Trophoblast cell (in vitro differentiated cells and primary cell): ENCODE results near the gene CXCR4. TPM values are rescaled to one million over a fixed set of nuclear protein-coding genes. Genes with fewer than 3 reads are reported as not detected.

Experiments
- DNase-seq, 2 donors: peaks; one replicate each; pipeline ENCODE4 v3.0.0-alpha.2; 2016
- H2AFZ ChIP-seq: 2 replicates; pipeline ENCODE4 v1.6.1; 2013; ENCODE audit warnings: low read length, moderate library complexity, mild to moderate bottlenecking; ENCODE audit not compliant: insufficient read depth, poor library complexity
- H2AK5ac ChIP-seq: 2 replicates; pipeline ENCODE4 v1.6.1; 2013; ENCODE audit warnings: mild to moderate bottlenecking, low read length
- H2BK120ac ChIP-seq: 2 replicates; pipeline ENCODE4 v1.6.1; 2013; ENCODE audit warnings: low read length, mild to moderate bottlenecking, moderate library complexity; ENCODE audit not compliant: insufficient read depth, poor library complexity
- H2BK12ac ChIP-seq: 2 replicates; pipeline ENCODE4 v1.6.1; 2013; ENCODE audit warnings: mild to moderate bottlenecking, low read length, moderate library complexity
- H2BK5ac ChIP-seq: 2 replicates; pipeline ENCODE4 v1.6.1; 2013; ENCODE audit warnings: low read length, low read depth, moderate library complexity, mild to moderate bottlenecking; ENCODE audit not compliant: poor library complexity
- H3K14ac ChIP-seq: 2 replicates; pipeline ENCODE4 v1.6.1; 2013; ENCODE audit warnings: mild to moderate bottlenecking, low read length
- H3K18ac ChIP-seq: 2 replicates; pipeline ENCODE4 v1.6.1; 2013; ENCODE audit warnings: mild to moderate bottlenecking, low read length
- H3K23ac ChIP-seq: 2 replicates; pipeline ENCODE4 v1.6.1; 2013; ENCODE audit warnings: low read length
- H3K27ac ChIP-seq: 2 replicates; pipeline ENCODE4 v1.5.1; 2013; ENCODE audit warnings: low read depth, mild to moderate bottlenecking, inconsistent platforms, low read length, moderate library complexity
- H3K27me3 ChIP-seq: 2 replicates; pipeline ENCODE4 v1.6.1; 2013; ENCODE audit warnings: inconsistent platforms, mild to moderate bottlenecking, low read length, moderate library complexity; ENCODE audit not compliant: insufficient read depth
- H3K36me3 ChIP-seq, 2 experiments: 1 replicate in 1 of 2; 2 replicates in 1 of 2; pipeline ENCODE4 v1.6.1; 2013; ENCODE audit warnings: low read length in 2 of 2, mild to moderate bottlenecking in 2 of 2, moderate library complexity in 1 of 2; ENCODE audit not compliant: insufficient read depth in 2 of 2, control insufficient read depth in 1 of 2
- H3K4ac ChIP-seq: 2 replicates; pipeline ENCODE4 v1.6.1; 2013; ENCODE audit warnings: low read depth, mild to moderate bottlenecking, low read length, moderate library complexity
- H3K4me1 ChIP-seq, 2 experiments: 1 replicate in 1 of 2; 2 replicates in 1 of 2; pipeline ENCODE4 v1.6.1; 2013; ENCODE audit warnings: low read length in 2 of 2, mild to moderate bottlenecking in 2 of 2, moderate library complexity in 1 of 2; ENCODE audit not compliant: insufficient read depth in 2 of 2, control insufficient read depth in 1 of 2
- H3K4me2 ChIP-seq: 2 replicates; pipeline ENCODE4 v1.6.1; 2013; ENCODE audit warnings: inconsistent platforms, mild to moderate bottlenecking, low read length, moderate library complexity
- H3K4me3 ChIP-seq: 2 replicates; pipeline ENCODE4 v1.5.1; 2013; ENCODE audit warnings: mild to moderate bottlenecking, low read depth, low read length, inconsistent platforms
- H3K79me1 ChIP-seq: one replicate; pipeline ENCODE4 v1.6.1; 2013; ENCODE audit warnings: low read length
- H3K79me2 ChIP-seq: 2 replicates; pipeline ENCODE4 v1.6.1; 2013; ENCODE audit warnings: low read length, mild to moderate bottlenecking; ENCODE audit not compliant: control insufficient read depth, insufficient read depth, poor library complexity
- H3K9ac ChIP-seq: 2 replicates; pipeline ENCODE4 v1.6.1; 2013; ENCODE audit warnings: mild to moderate bottlenecking, low read length
- H3K9me3 ChIP-seq: 2 replicates; pipeline ENCODE4 v1.6.1; 2013; ENCODE audit warnings: low read depth, mild to moderate bottlenecking, control low read depth, inconsistent platforms, low read length; ENCODE audit not compliant: insufficient read depth
- H4K12ac ChIP-seq: 2 replicates; pipeline ENCODE4 v1.6.1; 2013; ENCODE audit warnings: low read depth, mild to moderate bottlenecking, low read length, moderate library complexity
- H4K8ac ChIP-seq: 2 replicates; pipeline ENCODE4 v1.6.1; 2013; ENCODE audit warnings: low read depth, mild to moderate bottlenecking, low read length, moderate library complexity
- H4K91ac ChIP-seq: one replicate; pipeline ENCODE4 v1.6.1; 2013; ENCODE audit warnings: low read depth, mild to moderate bottlenecking, low read length, moderate library complexity
- WGBS: extraction: QIAGEN DNeasy Blood & Tissue Kit; methylation state at CpG from one replicate; pipeline ENCODE4 v1.1.7; 2013; ENCODE audit warnings: missing lambda C conversion rate; ENCODE audit not compliant: insufficient read length, insufficient coverage; ENCODE audit errors: extremely low coverage; 5-methylcytosine and 5-hydroxymethylcytosine counted together
- polyA plus RNA-seq: library from polyadenylated mRNA; stranded (reverse); fragments of 200-250 nt; gene quantifications from 2 replicates; pipeline ENCODE4 v1.2.3, GENCODE V29; 2013

CXCR4 gene
- polyA plus RNA-seq: 0.86 and 1.2 TPM in 2 replicates

DNA sequence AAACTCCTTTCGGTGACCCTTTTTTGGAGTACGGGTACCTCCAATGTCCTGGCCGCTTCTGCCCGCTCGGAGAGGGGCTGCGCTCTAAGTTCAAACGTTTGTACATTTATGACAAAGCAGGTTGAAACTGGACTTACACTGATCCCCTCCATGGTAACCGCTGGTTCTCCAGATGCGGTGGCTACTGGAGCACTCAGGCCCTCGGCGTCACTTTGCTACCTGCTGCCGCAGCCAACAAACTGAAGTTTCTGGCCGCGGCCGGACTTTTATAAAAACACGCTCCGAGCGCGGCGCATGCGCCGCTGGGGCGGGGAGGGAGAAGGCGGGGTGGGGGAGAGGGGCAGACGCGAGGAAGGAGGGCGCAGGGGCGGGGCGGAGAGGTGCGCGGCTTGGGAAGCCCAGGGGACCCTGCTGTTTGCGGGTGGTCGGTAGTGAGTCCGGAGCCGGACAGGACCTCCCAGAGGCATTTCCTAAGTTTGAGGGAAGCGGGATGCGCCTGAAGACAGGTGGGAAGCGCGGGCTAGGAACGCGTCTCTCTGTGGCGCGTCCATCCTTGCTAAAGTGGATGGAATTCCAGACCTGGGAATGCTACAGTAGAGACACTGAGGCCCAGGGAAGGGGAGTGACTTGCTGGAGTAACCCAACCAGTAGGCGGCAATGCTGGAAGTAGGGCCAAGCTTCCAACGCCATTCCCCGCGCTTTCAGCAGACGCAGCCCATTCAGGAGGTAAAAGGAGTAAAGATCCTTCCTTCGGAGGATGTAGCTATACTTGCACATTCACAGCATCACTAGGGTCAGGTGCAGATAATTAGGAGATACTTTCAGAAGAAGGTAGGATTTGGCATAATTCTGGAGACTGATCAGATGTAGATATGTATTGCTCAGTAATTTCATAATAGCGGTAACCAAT is at the start of gene CXCR4:
CXCR4 (minus strand) TSS at position 241 of the 910 bp plus-strand sequence; CDS start at position 152, 89 bp downstream.
- H3K18ac ChIP-seq: no peak within 1 kb of the TSS
- H4K12ac ChIP-seq: no peak within 1 kb of the TSS
- H3K4me3 ChIP-seq: peak within 1 kb of the TSS; percentile 68
- peak within 1 kb of the TSS; percentile 91 for H3K4me2 ChIP-seq
- H2AFZ ChIP-seq: peak within 1 kb of the TSS; percentile 76
- H3K27me3 ChIP-seq: peaks cover 21% of the 10 kb centered on the region
- no CpG with 5 or more reads among the region's 50 CpGs for WGBS
- no peak within 1 kb of the TSS for H2AK5ac ChIP-seq
- H3K4me1 ChIP-seq: peaks cover 10 to 17% of the 10 kb centered on the region in 2 experiments
- H3K79me1 ChIP-seq: no peaks in the 10 kb centered on the region
- no peak within 1 kb of the TSS for H4K91ac ChIP-seq
- H3K9me3 ChIP-seq: no peaks in the 10 kb centered on the region
- H2BK120ac ChIP-seq: no peak within 1 kb of the TSS
- no peak within 1 kb of the TSS for H2BK5ac ChIP-seq
- no peak within 1 kb of the TSS for H4K8ac ChIP-seq
- H3K79me2 ChIP-seq: no peaks in the 10 kb centered on the region
- peak; percentile 80 to 89 for DNase-seq
- no peaks in the 10 kb centered on the region for H3K36me3 ChIP-seq
- no peak within 1 kb of the TSS for H3K9ac ChIP-seq
- H3K27ac ChIP-seq: no peak within 1 kb of the TSS
- H3K14ac ChIP-seq: no peak within 1 kb of the TSS
- H3K23ac ChIP-seq: no peak within 1 kb of the TSS
- no peak within 1 kb of the TSS for H3K4ac ChIP-seq
- H2BK12ac ChIP-seq: no peak within 1 kb of the TSS

DNA sequence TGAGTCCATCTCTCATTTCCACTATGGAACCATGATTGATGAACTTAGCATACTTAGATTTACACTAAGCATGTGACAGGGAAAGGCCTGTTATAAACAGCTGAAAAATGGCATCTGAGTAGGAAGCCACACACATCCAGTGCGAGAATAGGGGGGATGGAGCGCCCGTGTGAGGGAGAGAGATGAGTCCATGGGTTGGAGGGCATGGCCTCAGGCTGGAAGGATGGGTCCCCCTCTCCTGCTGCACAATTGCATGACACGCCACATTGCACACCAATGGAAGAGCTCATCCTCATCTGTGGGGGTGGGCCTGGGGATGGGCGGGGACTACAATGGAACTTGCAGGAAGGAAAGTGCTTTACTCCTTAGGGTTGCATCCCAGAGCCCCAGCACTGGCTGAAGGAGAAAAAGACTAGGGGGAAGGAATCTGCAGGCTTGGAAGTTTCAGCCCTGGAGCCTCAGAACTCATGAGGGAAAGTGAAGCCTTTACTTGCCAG is 46.4 kb upstream of the CXCR4 start:
- Histone ChIP-seq H3K18ac (no peak overlapping the region), H2AFZ (no peak overlapping the region), H3K14ac (no peak overlapping the region), H2AK5ac (no peak overlapping the region), H3K27ac (no peak overlapping the region), H3K4ac (no peak overlapping the region), H3K4me3 (no peak overlapping the region), H3K4me1 (no peaks in the 10 kb centered on the region), H3K36me3 (no peaks in the 10 kb centered on the region), H3K9me3 (no peaks in the 10 kb centered on the region), H4K8ac (no peak overlapping the region), H2BK5ac (no peak overlapping the region), H3K79me2 (no peaks in the 10 kb centered on the region), H3K4me2 (no peak overlapping the region), H3K79me1 (no peaks in the 10 kb centered on the region), H4K12ac (no peak overlapping the region), H2BK120ac (no peak overlapping the region), H3K27me3 (no peaks in the 10 kb centered on the region), H3K9ac (no peak overlapping the region), H2BK12ac (no peak overlapping the region), H4K91ac (no peak overlapping the region), H3K23ac (no peak overlapping the region)
- no CpG with 5 or more reads among the region's 5 CpGs for WGBS
- no peak for DNase-seq

DNA sequence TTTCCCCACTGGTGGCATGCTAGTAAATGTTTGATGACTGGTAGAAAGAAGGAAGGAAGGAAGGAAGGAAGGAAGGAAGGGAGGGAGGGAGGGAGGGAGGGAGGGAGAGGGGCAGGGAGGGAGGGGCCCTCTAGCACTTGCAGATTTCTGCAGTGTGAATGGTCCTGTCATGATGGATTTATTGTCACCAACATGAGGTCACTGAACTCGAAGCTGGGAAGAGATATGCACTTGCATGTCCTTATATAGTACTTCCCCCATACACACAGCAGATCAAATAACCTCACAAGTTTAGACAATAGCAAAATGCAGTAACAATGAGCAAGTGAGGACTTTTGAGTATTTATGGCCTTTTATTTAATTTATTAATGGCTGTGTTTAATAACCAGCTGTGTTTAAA is 44.5 kb upstream of the CXCR4 start:
- H3K9ac ChIP-seq: no peak overlapping the region
- no peak overlapping the region for H3K23ac ChIP-seq
- H3K4me2 ChIP-seq: no peak overlapping the region
- H3K14ac ChIP-seq: no peak overlapping the region
- H2BK5ac ChIP-seq: no peak overlapping the region
- H3K36me3 ChIP-seq: no peaks in the 10 kb centered on the region
- H3K79me2 ChIP-seq: no peaks in the 10 kb centered on the region
- no peaks in the 10 kb centered on the region for H3K79me1 ChIP-seq
- no peak overlapping the region for H2AK5ac ChIP-seq
- H3K18ac ChIP-seq: no peak overlapping the region
- no peak overlapping the region for H3K4ac ChIP-seq
- WGBS: no CpG with 5 or more reads among the region's 1 CpG
- no peak overlapping the region for H3K27ac ChIP-seq
- no peak overlapping the region for H4K12ac ChIP-seq
- no peaks in the 10 kb centered on the region for H3K4me1 ChIP-seq
- no peak overlapping the region for H3K4me3 ChIP-seq
- no peak overlapping the region for H2BK12ac ChIP-seq
- H2AFZ ChIP-seq: no peak overlapping the region
- DNase-seq: no peak
- no peaks in the 10 kb centered on the region for H3K9me3 ChIP-seq
- H4K8ac ChIP-seq: no peak overlapping the region
- no peak overlapping the region for H2BK120ac ChIP-seq
- no peaks in the 10 kb centered on the region for H3K27me3 ChIP-seq
- H4K91ac ChIP-seq: no peak overlapping the region

DNA sequence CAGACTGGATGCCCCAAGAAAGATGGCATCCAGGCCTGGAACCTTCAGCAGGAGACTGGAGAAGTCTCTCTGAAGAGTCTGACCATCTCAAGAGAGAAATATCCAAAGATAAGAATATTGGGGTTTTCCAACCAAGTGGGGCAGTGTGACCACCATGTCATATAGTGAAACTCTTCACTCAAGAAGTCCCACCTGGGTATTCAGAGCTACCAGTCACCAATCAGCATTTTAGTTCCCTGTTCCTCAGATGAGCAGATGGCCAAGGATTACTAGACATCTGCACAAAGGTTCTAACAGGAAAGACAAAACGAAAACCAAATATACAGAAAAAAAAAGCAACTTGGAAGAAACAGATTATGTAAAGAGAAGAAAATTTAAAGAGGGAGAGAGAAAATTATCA is 38.5 kb upstream of the CXCR4 start:
- H3K79me2 ChIP-seq: no peaks in the 10 kb centered on the region
- H2BK12ac ChIP-seq: no peak overlapping the region
- H3K4me1 ChIP-seq: no peaks in the 10 kb centered on the region
- H2AK5ac ChIP-seq: no peak overlapping the region
- H3K4me2 ChIP-seq: no peak overlapping the region
- H4K8ac ChIP-seq: no peak overlapping the region
- no peak overlapping the region for H3K27ac ChIP-seq
- H3K79me1 ChIP-seq: no peaks in the 10 kb centered on the region
- H3K14ac ChIP-seq: no peak overlapping the region
- H3K36me3 ChIP-seq: no peaks in the 10 kb centered on the region
- no CpG with 5 or more reads among the region's 1 CpG for WGBS
- no peak for DNase-seq
- H4K91ac ChIP-seq: no peak overlapping the region
- no peak overlapping the region for H2AFZ ChIP-seq
- H3K4ac ChIP-seq: no peak overlapping the region
- H3K9me3 ChIP-seq: no peaks in the 10 kb centered on the region
- no peak overlapping the region for H2BK5ac ChIP-seq
- no peak overlapping the region for H4K12ac ChIP-seq
- no peak overlapping the region for H3K23ac ChIP-seq
- H3K9ac ChIP-seq: no peak overlapping the region
- H3K18ac ChIP-seq: no peak overlapping the region
- H3K27me3 ChIP-seq: no peaks in the 10 kb centered on the region
- H2BK120ac ChIP-seq: no peak overlapping the region
- H3K4me3 ChIP-seq: no peak overlapping the region
